ENCODE data around the gene ZAR1L.

Gene ZAR1L

GRCh38 chr13:32314271-32315237, 609 bp downstream of the ZAR1L start:
- TF ChIP-seq CTCF (conservative IDR thresholded peaks at IDR 0.05; ENCODE audit: low read length), result no peak
- H3K4me3 ChIP-seq (ENCODE audit: low read length), result peak overlapping the region; percentile 93
- peak; percentile 54 for DNase-seq (ENCODE audit: low read depth)

GRCh38 chr13:32311188-32311897, 3.8 kb downstream of the ZAR1L start:
- TF ChIP-seq CTCF (conservative IDR thresholded peaks at IDR 0.05; ENCODE audit: low read length), result no peak
- H3K4me3 ChIP-seq (ENCODE audit: low read length), result no peak overlapping the region
- DNase-seq (ENCODE audit: low read depth), result no peak

- H3K4me3 ChIP-seq (ENCODE audit: low read length), result no peak overlapping the region; the same call in 1 of the 2 replicates
- peak; percentile 83 for TF ChIP-seq CTCF (conservative IDR thresholded peaks at IDR 0.05; ENCODE audit: low read length)
- peak; percentile 67 for DNase-seq (ENCODE audit: low read depth)
These were observed 4.9 kb downstream of the ZAR1L start for GRCh38 chr13:32310134-32310706.

GRCh38 chr13:32309312-32310133, 5.6 kb downstream of the ZAR1L start:
- DNase-seq (ENCODE audit: low read depth), result peak; percentile 31
- H3K4me3 ChIP-seq (ENCODE audit: low read length), result no peak overlapping the region; the same call in 1 of the 2 replicates
- no peak for TF ChIP-seq CTCF (conservative IDR thresholded peaks at IDR 0.05; ENCODE audit: low read length)

- H3K4me3 ChIP-seq (ENCODE audit: low read length), result no peak overlapping the region
- DNase-seq (ENCODE audit: low read depth), result no peak
- TF ChIP-seq CTCF (conservative IDR thresholded peaks at IDR 0.05; ENCODE audit: low read length), result no peak
These were observed 9.5 kb downstream of the ZAR1L start for GRCh38 chr13:32305646-32306045.

GRCh38 chr13:32302461-32302860, 12.7 kb downstream of the ZAR1L start:
- H3K4me3 ChIP-seq (ENCODE audit: low read length), result no peak overlapping the region
- TF ChIP-seq CTCF (conservative IDR thresholded peaks at IDR 0.05; ENCODE audit: low read length), result no peak
- no peak for DNase-seq (ENCODE audit: low read depth)
